H1 (cell line): ENCODE data around the gene PRKN. TPM values are rescaled to one million over a fixed set of nuclear protein-coding genes. Genes with fewer than 3 reads are reported as not detected.

ENCODE experiments used
- CREB1 ChIP-seq: IDR thresholded peaks from 2 replicates; pipeline ENCODE4 v1.6.1; 2012; ENCODE audit warnings: inconsistent platforms
- polyA plus RNA-seq, 7 experiments: library from polyadenylated mRNA; depleted of rRNA in 3 of 7; stranded (reverse) in 5 of 7; unstranded in 2 of 7; fragments of >200 nt in 5 of 7; fragments of 200-250 nt in 2 of 7; gene quantifications; 1 replicate in 5 of 7; 2 replicates in 1 of 7; 4 replicates in 1 of 7; pipeline versions ENCODE4 v1.2.1 to v1.2.3, GENCODE V29; 2011 to 2013; ENCODE audit warnings: missing spikeins in 2 of 7, mixed read lengths in 2 of 7
- total RNA-seq: library from RNA; stranded (reverse); fragmentation: NEBNext Ultra II Directional; extraction: Animal tissue kit (Norgen Biotek cat#: 25700); gene quantifications from 2 replicates; pipeline ENCODE4 v1.2.1, GENCODE V29; 2021
- TF ChIP-seq, protein P1 (sequence below): IDR thresholded peaks from 2 replicates; pipeline ENCODE4 v1.6.1; 2011; ENCODE audit warnings: low read length, improper control_type of control experiment

PRKN gene
- total and polyA plus RNA-seq, 2 of the 8 experiments (the other 6 are each of a cell fraction or from before 2014, with no cell fraction given), result 0.13 to 0.29 TPM

DNA sequence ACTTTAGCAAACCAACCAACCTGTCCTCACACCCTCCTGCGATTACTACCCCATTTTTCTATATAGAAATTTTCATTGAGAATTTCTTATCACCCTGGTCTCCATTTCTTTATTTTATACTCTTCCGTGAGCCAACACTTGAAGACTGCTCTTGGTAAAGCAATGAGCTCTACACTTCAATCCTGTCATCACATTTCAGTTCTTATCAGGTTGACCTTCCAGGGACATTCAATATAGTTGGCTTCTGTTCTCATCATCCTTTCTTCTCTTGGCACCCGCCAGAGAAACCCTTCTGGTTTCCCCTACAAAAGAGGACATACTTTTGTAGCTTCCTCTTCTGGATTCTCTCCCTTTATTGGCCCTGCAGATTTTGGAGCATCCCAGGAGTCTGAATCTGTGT lies 279.3 kb downstream of the PRKN start (continued):
- TF ChIP-seq, protein P1, sequence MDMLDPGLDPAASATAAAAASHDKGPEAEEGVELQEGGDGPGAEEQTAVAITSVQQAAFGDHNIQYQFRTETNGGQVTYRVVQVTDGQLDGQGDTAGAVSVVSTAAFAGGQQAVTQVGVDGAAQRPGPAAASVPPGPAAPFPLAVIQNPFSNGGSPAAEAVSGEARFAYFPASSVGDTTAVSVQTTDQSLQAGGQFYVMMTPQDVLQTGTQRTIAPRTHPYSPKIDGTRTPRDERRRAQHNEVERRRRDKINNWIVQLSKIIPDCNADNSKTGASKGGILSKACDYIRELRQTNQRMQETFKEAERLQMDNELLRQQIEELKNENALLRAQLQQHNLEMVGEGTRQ, result no peak
- TF ChIP-seq CREB1, result no peak
- TF ChIP-seq, all 59 proteins: peak for 0
